Activated B cell treated with CpG ODN at 0.5 μM for 24 hours (primary cell): ENCODE results near the gene C19orf85. TPM values are rescaled to one million over a fixed set of nuclear protein-coding genes. Genes with fewer than 3 reads are reported as not detected.
A peak's percentile ranks its signal among the peaks of the same experiment; 100 is the strongest.

Source experiments
- ATAC-seq: fragments of 200-7000 bp; cut with Tn5 transposase; one replicate; pipeline ENCODE4 v1.10.0; 2021; ENCODE audit warnings: low read depth, mild to moderate bottlenecking, moderate library complexity
- CTCF ChIA-PET: fragments of 350-600 bp; sonication (Branson Sonifier 250); formaldehyde crosslinking; loops from one replicate; lab custom pipeline; 2021; ENCODE audit warnings: antibody characterized with exemption; lab: Charles Lee
- POLR2A ChIA-PET: fragments of 350-600 bp; sonication (Branson Sonifier 250); formaldehyde crosslinking; loops from one replicate; lab custom pipeline; 2021; ENCODE audit warnings: antibody characterized with exemption; lab: Charles Lee
- DNase-seq: peaks from one replicate; pipeline ENCODE4 v3.0.0; 2022
- H3K27ac Mint-ChIP-seq: one replicate; pipeline ENCODE4 v1.8.0; 2020; ENCODE audit warnings: mixed read lengths
- H3K27me3 Mint-ChIP-seq: one replicate; pipeline ENCODE4 v1.8.0; 2021; ENCODE audit warnings: mixed read lengths
- H3K36me3 Mint-ChIP-seq: one replicate; pipeline ENCODE4 v1.8.0; 2021; ENCODE audit warnings: low read depth, mixed read lengths
- H3K4me1 Mint-ChIP-seq: one replicate; pipeline ENCODE4 v1.8.0; 2021; ENCODE audit warnings: mixed read lengths
- H3K4me3 Mint-ChIP-seq: one replicate; pipeline ENCODE4 v1.8.0; 2020; ENCODE audit warnings: mild to moderate bottlenecking, mixed read lengths
- H3K9me3 Mint-ChIP-seq: one replicate; pipeline ENCODE4 v1.8.0; 2020; ENCODE audit warnings: mixed read lengths
- CTCF ChIP-seq: fragments of 200-600 bp; IDR thresholded peaks from one replicate; pipeline ENCODE4 v1.8.0; 2022; ENCODE audit warnings: antibody characterized with exemption, mild to moderate bottlenecking
- intact Hi-C: fragments of 100-400 bp; cut with micrococcal nuclease; formaldehyde crosslinking; loops from one replicate; pipeline ENCODE4 v1.15.1; 2024
- total RNA-seq: library from RNA; stranded (reverse); gene quantifications from 2 replicates; pipeline ENCODE4 v1.2.3, GENCODE V29; 2022

Gene C19orf85
- total RNA-seq, 1 donor from 2014 or later, result not detected

GRCh38 chr19:55419103-55419502 lies 45.4 kb downstream of the C19orf85 start:
- ChIA-PET CTCF (interaction anchor here (1.3 to 3.7 kb wide), 2 partner anchors 165 to 279 kb away, joined by 4 to 37 read pairs; no protein-coding TSS in a partner anchor), POLR2A (interaction anchor here (0.9 kb wide), 1 partner anchor 11 kb away, joined by 3 read pairs; the partner anchor contains the start of gene UBE2S)
- intact Hi-C loops, result loop anchor here (1.0 to 5.0 kb wide), 3 partner anchors 119 to 332 kb away; no protein-coding TSS in a partner anchor

GRCh38 chr19:55418185-55418584 lies 46.4 kb downstream of the C19orf85 start:
- Mint-ChIP-seq H3K36me3 (no peaks in the 10 kb centered on the region), H3K27ac (no peak overlapping the region), H3K4me3 (no peak overlapping the region), H3K27me3 (peaks cover 23% of the 10 kb centered on the region), H3K9me3 (no peaks in the 10 kb centered on the region), H3K4me1 (peaks cover 3% of the 10 kb centered on the region)
- ChIA-PET CTCF (interaction anchor here (0.9 to 3.7 kb wide), 3 partner anchors 34 to 278 kb away, joined by 3 to 37 read pairs (median 4); partner anchors contain the start of gene TMEM238), POLR2A (interaction anchor here (0.6 to 0.9 kb wide), 2 partner anchors 9 to 136 kb away, joined by 3 to 4 read pairs; no protein-coding TSS in a partner anchor)
- intact Hi-C loops, result loop anchor here (1.0 to 5.0 kb wide), 4 partner anchors 126 to 331 kb away; no protein-coding TSS in a partner anchor
- DNase-seq (no peak), ATAC-seq (peak; percentile 62)
- no peak for TF ChIP-seq CTCF

More at GRCh38 chr19:55419103-55419502, 45.4 kb downstream of the C19orf85 start:
- no peak for TF ChIP-seq CTCF
- Mint-ChIP-seq H3K27ac (no peak overlapping the region), H3K9me3 (no peaks in the 10 kb centered on the region), H3K4me3 (no peak overlapping the region), H3K36me3 (no peaks in the 10 kb centered on the region), H3K4me1 (peaks cover 3% of the 10 kb centered on the region), H3K27me3 (peaks cover 26% of the 10 kb centered on the region)
- DNase-seq (no peak), ATAC-seq (no peak)

Other genes with a start within 250 kb of the C19orf85 start
- 12.6 and 14.8 TPM in 2 replicates for gene TMEM86B, start 236.0 kb downstream of the C19orf85 start, total RNA-seq
- 203 and 220 TPM in 2 replicates for gene PPP6R1, start 205.7 kb downstream of the C19orf85 start, total RNA-seq
- gene HSPBP1, start 184.6 kb downstream of the C19orf85 start, total RNA-seq, result 32.2 and 32.9 TPM in 2 replicates
- 1.3 and 2.7 TPM in 2 replicates for gene BRSK1, start 180.8 kb downstream of the C19orf85 start, total RNA-seq
- not detected in 2 replicates for gene TMEM150B, start 139.4 kb downstream of the C19orf85 start, total RNA-seq
- gene KMT5C, start 124.9 kb downstream of the C19orf85 start, total RNA-seq, result 7.2 and 8.1 TPM in 2 replicates
- gene COX6B2, start 110.0 kb downstream of the C19orf85 start, total RNA-seq, result not detected in 2 replicates
- gene GARIN5B, start 101.5 kb downstream of the C19orf85 start, total RNA-seq, result not detected in 2 replicates
- not detected in 2 replicates for gene IL11, start 94.3 kb downstream of the C19orf85 start, total RNA-seq
- not detected in 2 replicates for gene TMEM190, start 87.9 kb downstream of the C19orf85 start, total RNA-seq
- 3.8 and 4.9 TPM in 2 replicates for gene TMEM238, start 80.5 kb downstream of the C19orf85 start, total RNA-seq
- 3,790 and 4,042 TPM in 2 replicates for gene RPL28, start 78.8 kb downstream of the C19orf85 start, total RNA-seq
- 29.6 and 34.6 TPM in 2 replicates for gene UBE2S, start 57.0 kb downstream of the C19orf85 start, total RNA-seq
- gene SHISA7, start 21.5 kb downstream of the C19orf85 start, total RNA-seq, result not detected in 2 replicates
- 28.7 and 29.0 TPM in 2 replicates for gene ISOC2, start 3.1 kb downstream of the C19orf85 start, total RNA-seq
- gene ZNF628, start 11.9 kb upstream of the C19orf85 start, total RNA-seq, result 10.4 and 12.7 TPM in 2 replicates
- gene NAT14, start 20.4 kb upstream of the C19orf85 start, total RNA-seq, result 10.9 and 13.8 TPM in 2 replicates
- 0.17 and 0.20 TPM in 2 replicates for gene SSC5D, start 23.7 kb upstream of the C19orf85 start, total RNA-seq
- gene SBK2, start 72.4 kb upstream of the C19orf85 start, total RNA-seq, result not detected in 2 replicates
- not detected in 2 replicates for gene SBK3, start 80.8 kb upstream of the C19orf85 start, total RNA-seq
- gene ZNF579, start 116.1 kb upstream of the C19orf85 start, total RNA-seq, result 10.3 and 10.9 TPM in 2 replicates
- 17.5 and 21.2 TPM in 2 replicates for gene FIZ1, start 134.8 kb upstream of the C19orf85 start, total RNA-seq
- 12.6 and 16.1 TPM in 2 replicates for gene ZNF524, start 135.5 kb upstream of the C19orf85 start, total RNA-seq
- gene ZNF865, start 140.9 kb upstream of the C19orf85 start, total RNA-seq, result 17.2 and 18.9 TPM in 2 replicates
- gene ZNF784, start 159.8 kb upstream of the C19orf85 start, total RNA-seq, result 8.7 and 8.9 TPM in 2 replicates
- gene ZNF580, start 176.3 kb upstream of the C19orf85 start, total RNA-seq, result 55.0 and 81.2 TPM in 2 replicates
- 42.7 and 46.5 TPM in 2 replicates for gene ZNF581, start 178.9 kb upstream of the C19orf85 start, total RNA-seq
- gene CCDC106, start 183.5 kb upstream of the C19orf85 start, total RNA-seq, result 14.0 and 14.4 TPM in 2 replicates
- 256 and 273 TPM in 2 replicates for gene U2AF2, start 190.3 kb upstream of the C19orf85 start, total RNA-seq
- gene EPN1, start 210.5 kb upstream of the C19orf85 start, total RNA-seq, result 56.6 and 65.2 TPM in 2 replicates